Panc1 (cell line): ENCODE data around the gene CCR5AS.

ENCODE experiments used
- POLR2AphosphoS5 ChIP-seq: IDR thresholded peaks from 2 replicates; pipeline ENCODE4 v1.6.1; 2012; ENCODE audit warnings: mild to moderate bottlenecking, low read depth, low read length, moderate library complexity
- SIN3A ChIP-seq: IDR thresholded peaks from 2 replicates; pipeline ENCODE4 v1.6.1; 2012; ENCODE audit warnings: low read depth, mild to moderate bottlenecking, low read length, moderate library complexity, borderline replicate concordance; ENCODE audit not compliant: insufficient read depth
- TCF7L2 ChIP-seq: IDR thresholded peaks from 2 replicates; pipeline ENCODE4 v1.6.1; 2011; ENCODE audit warnings: mild to moderate bottlenecking, low read depth, low read length, inconsistent platforms
- TF ChIP-seq, protein P1 (sequence below): fragments of 450-650 bp; IDR thresholded peaks from 2 replicates; pipeline ENCODE4 v1.5.1; 2017; ENCODE audit warnings: mild to moderate bottlenecking
- TF ChIP-seq, protein P2 (sequence below), 2 experiments: IDR thresholded peaks; 2 replicates each; pipeline ENCODE4 v1.6.1; 2011 to 2012; ENCODE audit warnings: low read depth in 2 of 2, control low read depth in 1 of 2, low read length in 1 of 2, mild to moderate bottlenecking in 1 of 2, moderate library complexity in 1 of 2; ENCODE audit not compliant: insufficient read depth in 1 of 2

DNA sequence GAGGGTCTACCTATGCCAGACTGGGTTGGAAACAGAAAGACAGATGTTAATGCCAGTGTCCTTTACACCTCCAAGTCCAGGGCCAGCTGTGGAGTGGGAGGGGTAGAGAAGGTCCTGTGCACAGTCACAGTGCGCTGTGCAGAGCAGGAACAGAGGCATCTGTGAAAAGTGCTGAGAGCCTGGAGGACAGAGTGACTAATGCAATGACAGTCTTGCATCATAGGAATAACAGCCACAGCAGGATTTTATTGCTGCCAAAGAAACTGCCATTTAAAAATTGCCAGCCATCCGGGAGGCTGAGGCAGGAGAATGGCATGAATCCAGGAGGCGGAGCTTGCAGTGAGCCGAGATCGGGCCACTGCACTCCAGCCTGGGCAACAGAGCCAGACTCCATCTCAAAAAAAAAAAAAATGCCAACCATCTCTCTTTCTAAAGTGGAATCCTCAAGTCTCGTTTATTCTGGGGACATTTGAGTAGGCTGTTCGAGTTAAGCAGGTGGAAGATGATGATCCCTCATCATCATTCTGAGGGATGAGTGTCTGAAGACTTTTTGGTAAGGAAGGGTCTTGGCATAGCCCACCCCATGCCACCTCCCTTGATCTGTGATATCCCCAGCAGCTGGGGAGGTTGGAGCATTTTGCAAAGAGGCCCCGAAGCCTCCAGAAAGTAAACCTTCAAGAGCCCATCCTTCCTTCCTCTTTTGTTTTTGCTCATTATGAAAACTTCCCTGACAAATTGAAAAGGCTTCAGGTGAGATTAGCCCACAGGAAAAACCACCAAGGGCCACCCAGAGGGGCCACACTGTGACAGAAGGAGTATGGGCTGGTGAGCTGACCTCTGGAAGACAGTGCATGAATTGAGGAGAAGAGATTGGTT lies 45.2 kb downstream of the CCR5AS start:
- TF ChIP-seq, protein P1, sequence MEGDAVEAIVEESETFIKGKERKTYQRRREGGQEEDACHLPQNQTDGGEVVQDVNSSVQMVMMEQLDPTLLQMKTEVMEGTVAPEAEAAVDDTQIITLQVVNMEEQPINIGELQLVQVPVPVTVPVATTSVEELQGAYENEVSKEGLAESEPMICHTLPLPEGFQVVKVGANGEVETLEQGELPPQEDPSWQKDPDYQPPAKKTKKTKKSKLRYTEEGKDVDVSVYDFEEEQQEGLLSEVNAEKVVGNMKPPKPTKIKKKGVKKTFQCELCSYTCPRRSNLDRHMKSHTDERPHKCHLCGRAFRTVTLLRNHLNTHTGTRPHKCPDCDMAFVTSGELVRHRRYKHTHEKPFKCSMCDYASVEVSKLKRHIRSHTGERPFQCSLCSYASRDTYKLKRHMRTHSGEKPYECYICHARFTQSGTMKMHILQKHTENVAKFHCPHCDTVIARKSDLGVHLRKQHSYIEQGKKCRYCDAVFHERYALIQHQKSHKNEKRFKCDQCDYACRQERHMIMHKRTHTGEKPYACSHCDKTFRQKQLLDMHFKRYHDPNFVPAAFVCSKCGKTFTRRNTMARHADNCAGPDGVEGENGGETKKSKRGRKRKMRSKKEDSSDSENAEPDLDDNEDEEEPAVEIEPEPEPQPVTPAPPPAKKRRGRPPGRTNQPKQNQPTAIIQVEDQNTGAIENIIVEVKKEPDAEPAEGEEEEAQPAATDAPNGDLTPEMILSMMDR: no peak
- TF ChIP-seq, protein P2, sequence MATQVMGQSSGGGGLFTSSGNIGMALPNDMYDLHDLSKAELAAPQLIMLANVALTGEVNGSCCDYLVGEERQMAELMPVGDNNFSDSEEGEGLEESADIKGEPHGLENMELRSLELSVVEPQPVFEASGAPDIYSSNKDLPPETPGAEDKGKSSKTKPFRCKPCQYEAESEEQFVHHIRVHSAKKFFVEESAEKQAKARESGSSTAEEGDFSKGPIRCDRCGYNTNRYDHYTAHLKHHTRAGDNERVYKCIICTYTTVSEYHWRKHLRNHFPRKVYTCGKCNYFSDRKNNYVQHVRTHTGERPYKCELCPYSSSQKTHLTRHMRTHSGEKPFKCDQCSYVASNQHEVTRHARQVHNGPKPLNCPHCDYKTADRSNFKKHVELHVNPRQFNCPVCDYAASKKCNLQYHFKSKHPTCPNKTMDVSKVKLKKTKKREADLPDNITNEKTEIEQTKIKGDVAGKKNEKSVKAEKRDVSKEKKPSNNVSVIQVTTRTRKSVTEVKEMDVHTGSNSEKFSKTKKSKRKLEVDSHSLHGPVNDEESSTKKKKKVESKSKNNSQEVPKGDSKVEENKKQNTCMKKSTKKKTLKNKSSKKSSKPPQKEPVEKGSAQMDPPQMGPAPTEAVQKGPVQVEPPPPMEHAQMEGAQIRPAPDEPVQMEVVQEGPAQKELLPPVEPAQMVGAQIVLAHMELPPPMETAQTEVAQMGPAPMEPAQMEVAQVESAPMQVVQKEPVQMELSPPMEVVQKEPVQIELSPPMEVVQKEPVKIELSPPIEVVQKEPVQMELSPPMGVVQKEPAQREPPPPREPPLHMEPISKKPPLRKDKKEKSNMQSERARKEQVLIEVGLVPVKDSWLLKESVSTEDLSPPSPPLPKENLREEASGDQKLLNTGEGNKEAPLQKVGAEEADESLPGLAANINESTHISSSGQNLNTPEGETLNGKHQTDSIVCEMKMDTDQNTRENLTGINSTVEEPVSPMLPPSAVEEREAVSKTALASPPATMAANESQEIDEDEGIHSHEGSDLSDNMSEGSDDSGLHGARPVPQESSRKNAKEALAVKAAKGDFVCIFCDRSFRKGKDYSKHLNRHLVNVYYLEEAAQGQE (IDR thresholded peaks at IDR 0.05; ENCODE audit: insufficient read depth in 1 of 2, low read depth in 2 of 2, low read length in 1 of 2): no peak
- no peak for TF ChIP-seq POLR2AphosphoS5
- TF ChIP-seq SIN3A: no peak
- no peak for TF ChIP-seq TCF7L2
